NCI-H69 (cell line): ENCODE results near the gene PSMA7.
A peak's percentile ranks its signal among the peaks of the same experiment; 100 is the strongest.

Experiments
- DNase-seq: peaks from one replicate; lab custom pipeline; 2025; lab: John Stamatoyannopoulos, UW

PSMA7 gene

GRCh38 chr20:62143081-62143956, at the start of gene PSMA7, which contains the start of gene SS18L1:
PSMA7 (minus strand) TSS chr20:62143394; CDS start chr20:62143303, 91 bp downstream.
SS18L1 (plus strand) TSS chr20:62143769; CDS start chr20:62143821, 52 bp downstream.
- DNase-seq, result peak; percentile 90

- no peak for DNase-seq
These were observed 49.4 kb upstream of the PSMA7 start for GRCh38 chr20:62192635-62193034.

GRCh38 chr20:62191781-62192559, 48.8 kb upstream of the PSMA7 start:
- no peak for DNase-seq

GRCh38 chr20:62190639-62191411, 47.6 kb upstream of the PSMA7 start:
- DNase-seq, result no peak

GRCh38 chr20:62186887-62187866, 44.0 kb upstream of the PSMA7 start:
- no peak for DNase-seq

GRCh38 chr20:62186096-62186426, 42.9 kb upstream of the PSMA7 start:
- no peak for DNase-seq

- no peak for DNase-seq
These were observed 40.4 kb upstream of the PSMA7 start for GRCh38 chr20:62183426-62184142.

GRCh38 chr20:62182469-62183425, 39.6 kb upstream of the PSMA7 start, which contains the start of gene MTG2:
MTG2 (plus strand) TSS chr20:62183028; CDS start chr20:62193421, 10,393 bp downstream.
- peak; percentile 95 for DNase-seq

GRCh38 chr20:62181808-62182207, 38.6 kb upstream of the PSMA7 start:
- no peak for DNase-seq

GRCh38 chr20:62179162-62179504, 35.9 kb upstream of the PSMA7 start:
- no peak for DNase-seq

- no peak for DNase-seq
These were observed 35.3 kb upstream of the PSMA7 start for GRCh38 chr20:62178316-62179161.

GRCh38 chr20:62177307-62177706, 34.1 kb upstream of the PSMA7 start:
- no peak for DNase-seq

- no peak for DNase-seq
These were observed 33.7 kb upstream of the PSMA7 start for GRCh38 chr20:62176866-62177265.

- no peak for DNase-seq
These were observed 32.5 kb upstream of the PSMA7 start for GRCh38 chr20:62175711-62176110.

GRCh38 chr20:62174870-62175624, 31.9 kb upstream of the PSMA7 start:
- no peak for DNase-seq

- DNase-seq, result no peak
These were observed 31.0 kb upstream of the PSMA7 start for GRCh38 chr20:62174021-62174804.

- no peak for DNase-seq
These were observed 29.5 kb upstream of the PSMA7 start for GRCh38 chr20:62172666-62173065.
